Measurements from ENCODE around the gene CHGA.

- TF ChIP-seq, protein P1, sequence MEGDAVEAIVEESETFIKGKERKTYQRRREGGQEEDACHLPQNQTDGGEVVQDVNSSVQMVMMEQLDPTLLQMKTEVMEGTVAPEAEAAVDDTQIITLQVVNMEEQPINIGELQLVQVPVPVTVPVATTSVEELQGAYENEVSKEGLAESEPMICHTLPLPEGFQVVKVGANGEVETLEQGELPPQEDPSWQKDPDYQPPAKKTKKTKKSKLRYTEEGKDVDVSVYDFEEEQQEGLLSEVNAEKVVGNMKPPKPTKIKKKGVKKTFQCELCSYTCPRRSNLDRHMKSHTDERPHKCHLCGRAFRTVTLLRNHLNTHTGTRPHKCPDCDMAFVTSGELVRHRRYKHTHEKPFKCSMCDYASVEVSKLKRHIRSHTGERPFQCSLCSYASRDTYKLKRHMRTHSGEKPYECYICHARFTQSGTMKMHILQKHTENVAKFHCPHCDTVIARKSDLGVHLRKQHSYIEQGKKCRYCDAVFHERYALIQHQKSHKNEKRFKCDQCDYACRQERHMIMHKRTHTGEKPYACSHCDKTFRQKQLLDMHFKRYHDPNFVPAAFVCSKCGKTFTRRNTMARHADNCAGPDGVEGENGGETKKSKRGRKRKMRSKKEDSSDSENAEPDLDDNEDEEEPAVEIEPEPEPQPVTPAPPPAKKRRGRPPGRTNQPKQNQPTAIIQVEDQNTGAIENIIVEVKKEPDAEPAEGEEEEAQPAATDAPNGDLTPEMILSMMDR (IDR thresholded peaks at IDR 0.05), result no peak
- no peak for TF ChIP-seq POLR2A (IDR thresholded peaks at IDR 0.05)
Observed at GRCh38 chr14:92964124-92965109, 41.5 kb downstream of the CHGA start.

Data from breast epithelium (tissue), 3 donors.